ENCODE measurements around the gene MEG3.

GRCh38 chr14:100903672-100904185, 77.8 kb downstream of the MEG3 start, which contains the start of gene RTL1:
- TF ChIP-seq EZH2 (IDR thresholded peaks at IDR 0.05), result no peak
- no peak for TF ChIP-seq POLR2AphosphoS5 (IDR thresholded peaks at IDR 0.05; ENCODE audit: borderline replicate concordance, low read depth, low read length)
- no peak for TF ChIP-seq FOXP2 (optimal IDR thresholded peaks at IDR 0.05; ENCODE audit: control extremely low read depth, extremely low read length, insufficient read depth)

All from SK-N-MC (cell line).